H9 (cell line): ENCODE results near the gene SNAI3. TPM values are rescaled to one million over a fixed set of nuclear protein-coding genes. Genes with fewer than 3 reads are reported as not detected.

Source experiments
- DNase-seq: peaks from one replicate; pipeline ENCODE4 v3.0.0-alpha.2; 2017
- H2AFZ ChIP-seq: one replicate; pipeline ENCODE4 v1.6.1; 2013; ENCODE audit warnings: mild to moderate bottlenecking, low read length, control low read depth, moderate library complexity
- H2AK5ac ChIP-seq: 2 replicates; pipeline ENCODE4 v1.6.1; 2013; ENCODE audit warnings: low read length, control low read depth, mixed read lengths; ENCODE audit not compliant: insufficient read length
- H2BK120ac ChIP-seq: one replicate; pipeline ENCODE4 v1.6.1; 2013; ENCODE audit warnings: low read depth, mild to moderate bottlenecking, low read length, control low read depth, inconsistent platforms; ENCODE audit not compliant: poor library complexity, severe bottlenecking
- H2BK12ac ChIP-seq: 2 replicates; pipeline ENCODE4 v1.6.1; 2013; ENCODE audit warnings: low read length, control low read depth, mixed read lengths, low read depth; ENCODE audit not compliant: insufficient read length
- H2BK15ac ChIP-seq: 2 replicates; pipeline ENCODE4 v1.6.1; 2013; ENCODE audit warnings: low read depth, low read length, control low read depth
- H2BK20ac ChIP-seq: one replicate; pipeline ENCODE4 v1.6.1; 2013; ENCODE audit warnings: low read depth, mild to moderate bottlenecking, low read length, control low read depth, inconsistent platforms; ENCODE audit not compliant: poor library complexity, severe bottlenecking
- H2BK5ac ChIP-seq: 2 replicates; pipeline ENCODE4 v1.6.1; 2013; ENCODE audit warnings: low read length, control low read depth, mixed read lengths; ENCODE audit not compliant: insufficient read length
- H3K14ac ChIP-seq: 2 replicates; pipeline ENCODE4 v1.6.1; 2013; ENCODE audit warnings: low read length, control low read depth; ENCODE audit not compliant: insufficient read depth
- H3K18ac ChIP-seq: 2 replicates; pipeline ENCODE4 v1.6.1; 2013; ENCODE audit warnings: low read depth, mild to moderate bottlenecking, mixed read lengths, low read length, control low read depth; ENCODE audit not compliant: insufficient read length
- H3K23ac ChIP-seq: 2 replicates; pipeline ENCODE4 v1.6.1; 2013; ENCODE audit warnings: low read length, control low read depth, mixed read lengths, low read depth; ENCODE audit not compliant: insufficient read length
- H3K23me2 ChIP-seq: 2 replicates; pipeline ENCODE4 v1.6.1; 2013; ENCODE audit warnings: low read depth, mild to moderate bottlenecking, mixed read lengths, low read length, control low read depth; ENCODE audit not compliant: insufficient read length, poor library complexity, severe bottlenecking
- H3K27ac ChIP-seq: 2 replicates; pipeline ENCODE4 v1.5.1; 2013; ENCODE audit warnings: low read length, control low read depth, mixed read lengths, low read depth; ENCODE audit not compliant: insufficient read length
- H3K27me3 ChIP-seq: 2 replicates; pipeline ENCODE4 v1.6.1; 2013; ENCODE audit warnings: low read length, control low read depth, inconsistent platforms; ENCODE audit not compliant: insufficient read depth
- H3K4ac ChIP-seq: 2 replicates; pipeline ENCODE4 v1.6.1; 2013; ENCODE audit warnings: low read depth, mild to moderate bottlenecking, control low read depth, inconsistent platforms, low read length, moderate library complexity
- H3K4me1 ChIP-seq: 2 replicates; pipeline ENCODE4 v1.6.1; 2013; ENCODE audit warnings: low read length, control low read depth, inconsistent platforms; ENCODE audit not compliant: insufficient read depth
- H3K4me2 ChIP-seq: 2 replicates; pipeline ENCODE4 v1.6.1; 2013; ENCODE audit warnings: low read length, control low read depth, mixed read lengths; ENCODE audit not compliant: insufficient read length, insufficient read depth
- H3K56ac ChIP-seq: 2 replicates; pipeline ENCODE4 v1.6.1; 2013; ENCODE audit warnings: low read depth, mild to moderate bottlenecking, mixed read lengths, low read length, control low read depth; ENCODE audit not compliant: insufficient read length
- H3K79me1 ChIP-seq: 2 replicates; pipeline ENCODE4 v1.6.1; 2013; ENCODE audit warnings: low read depth, mild to moderate bottlenecking, moderate library complexity, low read length, control low read depth, inconsistent platforms; ENCODE audit not compliant: insufficient read depth, poor library complexity, severe bottlenecking
- H3K79me2 ChIP-seq: 2 replicates; pipeline ENCODE4 v1.6.1; 2013; ENCODE audit warnings: low read length, control low read depth, inconsistent platforms; ENCODE audit not compliant: insufficient read depth
- H3K9ac ChIP-seq: 2 replicates; pipeline ENCODE4 v1.6.1; 2013; ENCODE audit warnings: low read length, control low read depth, mixed read lengths; ENCODE audit not compliant: insufficient read length; ENCODE audit errors: extremely low read depth
- H3K9me3 ChIP-seq: one replicate; pipeline ENCODE4 v1.6.1; 2013; ENCODE audit warnings: low read depth, low read length, inconsistent platforms; ENCODE audit not compliant: control insufficient read depth
- H3T11ph ChIP-seq: one replicate; pipeline ENCODE4 v1.6.1; 2013; ENCODE audit warnings: mild to moderate bottlenecking, low read length, control low read depth, inconsistent platforms
- H4K20me1 ChIP-seq: one replicate; pipeline ENCODE4 v1.6.1; 2013; ENCODE audit not compliant: control insufficient read depth, insufficient read length, insufficient read depth
- H4K5ac ChIP-seq: 2 replicates; pipeline ENCODE4 v1.6.1; 2013; ENCODE audit warnings: low read depth, mild to moderate bottlenecking, mixed read lengths, low read length, control low read depth; ENCODE audit not compliant: insufficient read length
- H4K8ac ChIP-seq: replicated peaks from 2 replicates; pipeline ENCODE4 v1.6.1; 2013; ENCODE audit warnings: low read length, control low read depth, mixed read lengths, low read depth; ENCODE audit not compliant: insufficient read length
- H4K91ac ChIP-seq: 2 replicates; pipeline ENCODE4 v1.6.1; 2013; ENCODE audit warnings: low read depth, mild to moderate bottlenecking, moderate library complexity, mixed read lengths, low read length, control low read depth; ENCODE audit not compliant: insufficient read length
- H3K27ac Mint-ChIP-seq, 3 experiments: 2 replicates in 2 of 3; 3 replicates in 1 of 3; pipeline ENCODE4 v1.8.0; 2020 to 2021; ENCODE audit warnings: mixed read lengths in 3 of 3, mild to moderate bottlenecking in 1 of 3, moderate library complexity in 1 of 3
- H3K27me3 Mint-ChIP-seq: 2 replicates; pipeline ENCODE4 v1.8.0; 2021; ENCODE audit warnings: low read depth, mild to moderate bottlenecking, moderate library complexity, mixed read lengths
- H3K36me3 Mint-ChIP-seq, 3 experiments: 2 replicates in 2 of 3; 3 replicates in 1 of 3; pipeline ENCODE4 v1.8.0; 2020 to 2021; ENCODE audit warnings: low read depth in 3 of 3, mixed read lengths in 3 of 3; ENCODE audit not compliant: insufficient read depth in 1 of 3
- H3K4me1 Mint-ChIP-seq, 2 experiments: 2 replicates each; pipeline ENCODE4 v1.8.0; 2020; ENCODE audit warnings: mixed read lengths in 2 of 2
- H3K4me3 Mint-ChIP-seq, 2 experiments: 2 replicates in 1 of 2; 3 replicates in 1 of 2; pipeline ENCODE4 v1.8.0; 2020 to 2021; ENCODE audit warnings: mild to moderate bottlenecking in 2 of 2, mixed read lengths in 2 of 2, moderate library complexity in 1 of 2
- H3K9me3 Mint-ChIP-seq, 2 experiments: 2 replicates in 1 of 2; 3 replicates in 1 of 2; pipeline ENCODE4 v1.8.0; 2020; ENCODE audit warnings: mild to moderate bottlenecking in 2 of 2, mixed read lengths in 2 of 2, moderate library complexity in 1 of 2
- CTCF ChIP-seq: fragments of 200-600 bp; sonication (generic); conservative IDR thresholded peaks from 3 replicates; pipeline ENCODE4 v1.8.0; 2021; ENCODE audit warnings: antibody characterized with exemption, mild to moderate bottlenecking
- WGBS: extraction: QIAGEN DNeasy Blood & Tissue Kit; methylation state at CpG from one replicate; pipeline ENCODE4 v1.1.7; 2013; ENCODE audit warnings: missing lambda C conversion rate, low lambda C conversion rate, mixed read lengths; ENCODE audit not compliant: insufficient read length; ENCODE audit errors: extremely low coverage; 5-methylcytosine and 5-hydroxymethylcytosine counted together
- total RNA-seq: library from RNA; stranded (reverse); gene quantifications from 2 replicates; pipeline ENCODE4 v1.2.1, GENCODE V29; 2021

SNAI3 gene
- total RNA-seq, 1 experiment from 2014 or later = 3.2 TPM

DNA sequence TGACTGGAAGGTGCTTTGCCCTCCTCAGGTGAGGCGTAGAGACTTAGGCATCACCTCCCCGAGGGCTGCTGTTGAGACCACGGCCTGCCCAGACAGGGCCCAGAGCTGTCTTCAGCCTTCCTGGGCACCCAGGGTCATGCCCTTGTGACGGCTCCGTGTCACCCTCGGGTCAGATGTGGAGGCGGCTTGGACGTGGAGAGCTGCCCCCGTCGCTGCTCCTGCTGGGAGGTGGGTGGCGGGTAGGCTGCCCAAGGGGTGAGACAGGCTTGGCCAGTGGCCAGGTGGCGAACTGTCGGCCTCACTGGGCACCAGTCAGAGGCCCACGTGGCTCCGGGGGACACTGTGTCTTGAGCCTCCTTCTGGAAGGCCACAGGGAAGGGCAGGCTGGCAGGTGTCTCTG lies 8.9 kb upstream of the SNAI3 start:
- H3K18ac ChIP-seq = no peak overlapping the region
- H3T11ph ChIP-seq = no peak overlapping the region
- H2BK12ac ChIP-seq = no peak overlapping the region
- H2AK5ac ChIP-seq = no peak overlapping the region
- TF ChIP-seq CTCF = no peak
- Mint-ChIP-seq H3K27me3 (peaks cover 7% of the 10 kb centered on the region; the same call in 1 of the 2 replicates), H3K4me3 (no peak overlapping the region), H3K27ac (no peak overlapping the region), H3K9me3 (no peaks in the 10 kb centered on the region), H3K36me3 (peaks cover 0 to 15% (median 14%) of the 10 kb centered on the region in 3 experiments; a peak in 4 of 7 replicates), H3K4me1 (no peaks in the 10 kb centered on the region)
- H3K4ac ChIP-seq = no peak overlapping the region
- WGBS = no CpG with 5 or more reads among the region's 15 CpGs
- H4K8ac ChIP-seq = no peak overlapping the region
- no peaks in the 10 kb centered on the region for H3K79me2 ChIP-seq
- H2BK15ac ChIP-seq = no peak overlapping the region
- no peak overlapping the region for H2AFZ ChIP-seq
- H3K4me2 ChIP-seq = no peak overlapping the region
- no peaks in the 10 kb centered on the region for H3K9me3 ChIP-seq
- H4K20me1 ChIP-seq = no peaks in the 10 kb centered on the region
- H4K5ac ChIP-seq = no peak overlapping the region
- H3K56ac ChIP-seq = no peak overlapping the region
- H2BK20ac ChIP-seq = no peak overlapping the region
- DNase-seq = no peak
- no peak overlapping the region for H3K23ac ChIP-seq
- H2BK120ac ChIP-seq = no peak overlapping the region
- no peak overlapping the region for H4K91ac ChIP-seq
- H2BK5ac ChIP-seq = no peak overlapping the region
- H3K4me1 ChIP-seq = no peaks in the 10 kb centered on the region
- no peak overlapping the region for H3K14ac ChIP-seq
- H3K23me2 ChIP-seq = no peaks in the 10 kb centered on the region
- no peaks in the 10 kb centered on the region for H3K79me1 ChIP-seq
- H3K27me3 ChIP-seq = no peaks in the 10 kb centered on the region
- no peak overlapping the region for H3K27ac ChIP-seq
- H3K9ac ChIP-seq = no peak overlapping the region
